HepG2 (cell line): ENCODE data around the gene NTMT1. TPM values are rescaled to one million over a fixed set of nuclear protein-coding genes. Genes with fewer than 3 reads are reported as not detected.

Source experiments
- BRCA1 ChIP-seq: sonication (generic); formaldehyde crosslinking; IDR thresholded peaks from 2 replicates; pipeline ENCODE4 v1.4.0; 2020; ENCODE audit warnings: missing genetic modification reagents
- CEBPB ChIP-seq: IDR thresholded peaks from 2 replicates; pipeline ENCODE4 v1.6.1; 2011; ENCODE audit warnings: low read depth, low read length, improper control_type of control experiment, borderline replicate concordance
- CREB1 ChIP-seq, 2 experiments: fragments of 450-650 bp in 1 of 2; IDR thresholded peaks; 2 replicates each; pipeline ENCODE4 v1.6.1; 2016 to 2017; ENCODE audit warnings: control low read depth in 1 of 2, mild to moderate bottlenecking in 1 of 2, missing compliant biosample characterization in 1 of 2, missing genetic modification characterization in 1 of 2
- DR1 ChIP-seq: sonication (generic); formaldehyde crosslinking; IDR thresholded peaks from 2 replicates; pipeline ENCODE4 v1.8.0; 2021; ENCODE audit warnings: mild to moderate bottlenecking, missing genetic modification reagents, inconsistent platforms
- DRAP1 ChIP-seq: IDR thresholded peaks from 2 replicates; pipeline ENCODE4 v1.6.1; 2016; ENCODE audit warnings: missing genetic modification reagents, missing compliant biosample characterization
- FOXJ3 ChIP-seq: sonication (generic); formaldehyde crosslinking; IDR thresholded peaks from 2 replicates; pipeline ENCODE4 v1.4.0; 2020; ENCODE audit warnings: missing genetic modification reagents, mild to moderate bottlenecking, borderline replicate concordance
- KLF11 ChIP-seq: IDR thresholded peaks from 2 replicates; pipeline ENCODE4 v1.6.1; 2016; ENCODE audit warnings: missing compliant biosample characterization
- REL ChIP-seq: sonication (generic); formaldehyde crosslinking; conservative IDR thresholded peaks from 2 replicates; pipeline ENCODE4 v1.8.0; 2022; ENCODE audit warnings: mild to moderate bottlenecking, missing genetic modification reagents, moderate library complexity
- TBL1XR1 ChIP-seq: fragments of 150-350 bp; IDR thresholded peaks from 2 replicates; pipeline ENCODE4 v1.6.1; 2014; ENCODE audit warnings: borderline replicate concordance, low read length; ENCODE audit not compliant: partially characterized antibody
- ZFP36L1 ChIP-seq: sonication (generic); formaldehyde crosslinking; IDR thresholded peaks from 2 replicates; pipeline ENCODE4 v1.8.0; 2022; ENCODE audit warnings: mild to moderate bottlenecking, missing genetic modification reagents, moderate library complexity
- ZNF17 ChIP-seq: sonication (generic); formaldehyde crosslinking; IDR thresholded peaks from 2 replicates; pipeline ENCODE4 v1.5.0; 2020; ENCODE audit warnings: mild to moderate bottlenecking, missing genetic modification reagents
- ZNF18 ChIP-seq: sonication (generic); formaldehyde crosslinking; IDR thresholded peaks from 2 replicates; pipeline ENCODE4 v1.8.0; 2022; ENCODE audit warnings: mild to moderate bottlenecking, missing genetic modification reagents; ENCODE audit not compliant: insufficient replicate concordance
- ZNF224 ChIP-seq: sonication (generic); formaldehyde crosslinking; IDR thresholded peaks from 2 replicates; pipeline ENCODE4 v1.5.0; 2020; ENCODE audit warnings: mild to moderate bottlenecking, missing genetic modification reagents
- ZNF256 ChIP-seq: sonication (generic); formaldehyde crosslinking; conservative IDR thresholded peaks from 2 replicates; pipeline ENCODE4 v1.4.0; 2020; ENCODE audit warnings: missing genetic modification reagents
- ZNF766 ChIP-seq: sonication (generic); formaldehyde crosslinking; IDR thresholded peaks from 2 replicates; pipeline ENCODE4 v1.5.0; 2020; ENCODE audit warnings: missing genetic modification reagents, borderline replicate concordance
- polyA plus RNA-seq, 8 experiments: library from polyadenylated mRNA; depleted of rRNA in 3 of 8; stranded (reverse) in 7 of 8; unstranded in 1 of 8; fragments of >200 nt; fragmentation: Illumina TruSeq in 4 of 8; extraction: Trizol in 4 of 8; gene quantifications; 2 replicates each; pipeline versions ENCODE4 v1.2.1 to v1.2.3, GENCODE V29; 2011 to 2016; ENCODE audit warnings: low read depth in 4 of 8, missing spikeins in 1 of 8, mixed read lengths in 1 of 8; ENCODE audit not compliant: insufficient read depth in 1 of 8
- total RNA-seq, 5 experiments: library from RNA; depleted of rRNA; stranded (reverse); fragments of >200 nt; fragmentation: Illumina TruSeq; extraction: Trizol; gene quantifications; 2 replicates each; pipeline ENCODE4 v1.2.3, GENCODE V29; 2016; ENCODE audit warnings: low read depth in 1 of 5
- TF ChIP-seq, protein P1 (sequence below): sonication (generic); formaldehyde crosslinking; IDR thresholded peaks from 2 replicates; pipeline ENCODE4 v1.8.1; 2023; ENCODE audit warnings: mild to moderate bottlenecking, inconsistent platforms, moderate library complexity, missing genetic modification reagents, borderline replicate concordance
- TF ChIP-seq, protein P2 (sequence below): sonication (generic); formaldehyde crosslinking; IDR thresholded peaks from 2 replicates; pipeline ENCODE4 v1.4.0; 2020; ENCODE audit warnings: missing genetic modification reagents
- TF ChIP-seq, protein P3 (sequence below): sonication (generic); formaldehyde crosslinking; IDR thresholded peaks from 2 replicates; pipeline ENCODE4 v1.9.0; 2021; ENCODE audit warnings: missing genetic modification reagents, mild to moderate bottlenecking, borderline replicate concordance
- TF ChIP-seq, protein P4 (sequence below): sonication (generic); formaldehyde crosslinking; IDR thresholded peaks from 2 replicates; pipeline ENCODE4 v1.4.0; 2020; ENCODE audit warnings: missing genetic modification reagents

Gene NTMT1
- total and polyA plus RNA-seq, 2 of the 13 experiments (the other 11 are each of a cell fraction or from before 2014, with no cell fraction given): 49.1 to 53.8 TPM

DNA sequence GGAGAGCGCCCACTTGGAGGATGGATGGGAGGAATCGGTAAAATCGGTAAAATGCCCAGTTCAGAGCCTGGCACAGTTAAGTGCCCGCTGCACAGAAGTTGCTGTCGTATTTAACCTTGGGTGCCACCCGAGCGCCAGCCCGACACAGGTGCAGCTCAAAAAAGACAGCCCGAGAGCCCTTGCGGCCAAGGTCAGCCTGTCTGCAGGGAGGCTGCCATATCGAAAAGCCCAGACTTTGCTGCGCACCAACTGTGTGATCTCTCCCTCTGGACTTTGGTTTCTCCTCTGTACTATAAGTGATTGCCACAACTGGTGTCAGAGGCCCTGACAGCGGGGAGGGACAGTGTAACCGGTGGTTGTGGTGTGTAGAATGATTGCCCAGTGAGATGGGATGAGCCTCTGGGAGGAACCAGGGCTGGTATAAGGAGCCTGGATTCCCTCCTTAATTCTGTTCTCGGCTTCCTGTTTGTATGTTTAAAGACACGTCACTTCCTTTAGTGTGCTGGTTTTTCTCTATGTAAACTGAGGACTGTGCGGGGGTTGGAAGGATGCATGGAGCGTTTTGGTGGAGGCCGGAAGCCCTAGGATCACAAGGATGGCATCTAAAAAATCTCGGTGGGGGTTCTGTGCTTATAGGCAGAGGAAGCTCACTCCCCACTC lies 792 bp downstream of the NTMT1 start (continued):
- TF ChIP-seq, protein P1, sequence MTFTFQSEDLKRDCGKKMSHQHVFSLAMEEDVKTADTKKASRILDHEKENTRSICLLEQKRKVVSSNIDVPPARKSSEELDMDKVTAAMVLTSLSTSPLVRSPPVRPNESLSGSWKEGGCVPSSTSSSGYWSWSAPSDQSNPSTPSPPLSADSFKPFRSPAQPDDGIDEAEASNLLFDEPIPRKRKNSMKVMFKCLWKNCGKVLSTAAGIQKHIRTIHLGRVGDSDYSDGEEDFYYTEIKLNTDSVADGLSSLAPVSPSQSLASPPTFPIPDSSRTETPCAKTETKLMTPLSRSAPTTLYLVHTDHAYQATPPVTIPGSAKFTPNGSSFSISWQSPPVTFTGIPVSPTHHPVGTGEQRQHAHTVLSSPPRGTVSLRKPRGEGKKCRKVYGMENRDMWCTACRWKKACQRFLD (CRISPR knock-in tag): peak; percentile 58; the same call in 1 of the 2 replicates
- 0 out of 2 replicates have a peak, but pooled peaks have one; percentile 27 for TF ChIP-seq ZNF766 (CRISPR knock-in tag)
- TF ChIP-seq, protein P2, sequence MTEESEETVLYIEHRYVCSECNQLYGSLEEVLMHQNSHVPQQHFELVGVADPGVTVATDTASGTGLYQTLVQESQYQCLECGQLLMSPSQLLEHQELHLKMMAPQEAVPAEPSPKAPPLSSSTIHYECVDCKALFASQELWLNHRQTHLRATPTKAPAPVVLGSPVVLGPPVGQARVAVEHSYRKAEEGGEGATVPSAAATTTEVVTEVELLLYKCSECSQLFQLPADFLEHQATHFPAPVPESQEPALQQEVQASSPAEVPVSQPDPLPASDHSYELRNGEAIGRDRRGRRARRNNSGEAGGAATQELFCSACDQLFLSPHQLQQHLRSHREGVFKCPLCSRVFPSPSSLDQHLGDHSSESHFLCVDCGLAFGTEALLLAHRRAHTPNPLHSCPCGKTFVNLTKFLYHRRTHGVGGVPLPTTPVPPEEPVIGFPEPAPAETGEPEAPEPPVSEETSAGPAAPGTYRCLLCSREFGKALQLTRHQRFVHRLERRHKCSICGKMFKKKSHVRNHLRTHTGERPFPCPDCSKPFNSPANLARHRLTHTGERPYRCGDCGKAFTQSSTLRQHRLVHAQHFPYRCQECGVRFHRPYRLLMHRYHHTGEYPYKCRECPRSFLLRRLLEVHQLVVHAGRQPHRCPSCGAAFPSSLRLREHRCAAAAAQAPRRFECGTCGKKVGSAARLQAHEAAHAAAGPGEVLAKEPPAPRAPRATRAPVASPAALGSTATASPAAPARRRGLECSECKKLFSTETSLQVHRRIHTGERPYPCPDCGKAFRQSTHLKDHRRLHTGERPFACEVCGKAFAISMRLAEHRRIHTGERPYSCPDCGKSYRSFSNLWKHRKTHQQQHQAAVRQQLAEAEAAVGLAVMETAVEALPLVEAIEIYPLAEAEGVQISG (CRISPR knock-in tag): peak; percentile 28; the same call in 1 of the 2 replicates
- peak; percentile 41; the same call in 1 of the 2 replicates for TF ChIP-seq FOXJ3 (CRISPR knock-in tag)
- TF ChIP-seq ZFP36L1: 0 out of 2 replicates have a peak, but pooled peaks have one; percentile 12
- no peak for TF ChIP-seq ZNF17 (CRISPR knock-in tag)
- TF ChIP-seq KLF11: peak; percentile 5; the same call in 1 of the 2 replicates
- peak; percentile 36; the same call in 1 of the 2 replicates for TF ChIP-seq CEBPB
- TF ChIP-seq, protein P3, sequence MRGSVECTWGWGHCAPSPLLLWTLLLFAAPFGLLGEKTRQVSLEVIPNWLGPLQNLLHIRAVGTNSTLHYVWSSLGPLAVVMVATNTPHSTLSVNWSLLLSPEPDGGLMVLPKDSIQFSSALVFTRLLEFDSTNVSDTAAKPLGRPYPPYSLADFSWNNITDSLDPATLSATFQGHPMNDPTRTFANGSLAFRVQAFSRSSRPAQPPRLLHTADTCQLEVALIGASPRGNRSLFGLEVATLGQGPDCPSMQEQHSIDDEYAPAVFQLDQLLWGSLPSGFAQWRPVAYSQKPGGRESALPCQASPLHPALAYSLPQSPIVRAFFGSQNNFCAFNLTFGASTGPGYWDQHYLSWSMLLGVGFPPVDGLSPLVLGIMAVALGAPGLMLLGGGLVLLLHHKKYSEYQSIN (CRISPR knock-in tag): no peak
- TF ChIP-seq, protein P4, sequence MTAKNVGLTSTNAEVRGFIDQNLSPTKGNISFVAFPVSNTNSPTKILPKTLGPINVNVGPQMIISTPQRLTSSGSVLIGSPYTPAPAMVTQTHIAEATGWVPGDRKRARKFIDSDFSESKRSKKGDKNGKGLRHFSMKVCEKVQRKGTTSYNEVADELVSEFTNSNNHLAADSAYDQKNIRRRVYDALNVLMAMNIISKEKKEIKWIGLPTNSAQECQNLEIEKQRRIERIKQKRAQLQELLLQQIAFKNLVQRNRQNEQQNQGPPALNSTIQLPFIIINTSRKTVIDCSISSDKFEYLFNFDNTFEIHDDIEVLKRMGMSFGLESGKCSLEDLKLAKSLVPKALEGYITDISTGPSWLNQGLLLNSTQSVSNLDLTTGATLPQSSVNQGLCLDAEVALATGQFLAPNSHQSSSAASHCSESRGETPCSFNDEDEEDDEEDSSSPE (CRISPR knock-in tag): 0 out of 2 replicates have a peak, but pooled peaks have one; percentile 8
- 0 out of 2 replicates have a peak, but pooled peaks have one; percentile 20 for TF ChIP-seq DR1 (CRISPR knock-in tag)
- peak; percentile 44; the same call in 1 of the 2 replicates for TF ChIP-seq DRAP1 (CRISPR knock-in tag)
- peak; percentile 3; the same call in 1 of the 2 replicates for TF ChIP-seq ZNF224 (CRISPR knock-in tag)
- peak; percentile 29; the same call in 1 of the 2 replicates for TF ChIP-seq CREB1 (IDR thresholded peaks at IDR 0.05)
- TF ChIP-seq CREB1 (CRISPR knock-in tag; IDR thresholded peaks at IDR 0.05): peak; percentile 79; the same call in 1 of the 2 replicates
- TF ChIP-seq BRCA1 (CRISPR knock-in tag): peak; percentile 24; the same call in 1 of the 2 replicates
- 0 out of 2 replicates have a peak, but pooled peaks have one; percentile 18 for TF ChIP-seq REL (CRISPR knock-in tag)
- peak; percentile 10 for TF ChIP-seq TBL1XR1
- TF ChIP-seq ZNF18 (CRISPR knock-in tag): peak; percentile 65
- TF ChIP-seq ZNF256 (CRISPR knock-in tag): 0 out of 2 replicates have a peak, but pooled peaks have one; percentile 15
